Measurements from ENCODE around the gene RARB. TPM values are rescaled to one million over a fixed set of nuclear protein-coding genes. Genes with fewer than 3 reads are reported as not detected.

The RARB gene
- total RNA-seq, 1 experiment from 2014 or later, result 2.5 TPM

- no peaks in the 10 kb centered on the region for H3K36me3 ChIP-seq (ENCODE audit: control insufficient read depth, insufficient read depth, low read length)
- TF ChIP-seq CTCF (IDR thresholded peaks at IDR 0.05; ENCODE audit: insufficient read depth in 1 of 2, low read depth in 1 of 2, low read length in 1 of 2, severe bottlenecking in 1 of 2, unreplicated experiment in 1 of 2), result no peak
- peaks cover 4% of the 10 kb centered on the region for H3K36me3 Mint-ChIP-seq (ENCODE audit: insufficient read depth, unreplicated experiment)
- no peak overlapping the region for H3K27ac Mint-ChIP-seq (ENCODE audit: unreplicated experiment)
- H3K27me3 ChIP-seq (replicated peaks; ENCODE audit: control insufficient read depth, insufficient read depth, low read length), result no peaks in the 10 kb centered on the region
- ChIA-PET CTCF (no interaction called here), POLR2A (no interaction called here)
- H3K4me1 Mint-ChIP-seq (ENCODE audit: low read depth, unreplicated experiment), result peaks cover 4% of the 10 kb centered on the region
- no peaks in the 10 kb centered on the region for H3K4me1 ChIP-seq
- intact Hi-C loops (cut with micrococcal nuclease; ENCODE audit: unreplicated experiment), result no loop called here
- H3K27me3 Mint-ChIP-seq (ENCODE audit: insufficient read depth, unreplicated experiment), result no peaks in the 10 kb centered on the region
- no peaks in the 10 kb centered on the region for H3K9me3 ChIP-seq
- H3K4me3 Mint-ChIP-seq (ENCODE audit: unreplicated experiment), result no peak overlapping the region
- no peaks in the 10 kb centered on the region for H3K9me3 Mint-ChIP-seq (ENCODE audit: unreplicated experiment)
- DNase-seq, result no peak
- BruUV-seq (replicated peaks), result no TSS peak
- H3K4me3 ChIP-seq (ENCODE audit: low read depth, low read length), result no peak overlapping the region
Measured at GRCh38 chr3:25476639-25477038, 48.6 kb downstream of the RARB start.

GRCh38 chr3:25478211-25478757 lies 50.2 kb downstream of the RARB start:
- CTCF ChIA-PET, result no interaction called here
- intact Hi-C loops (cut with micrococcal nuclease; ENCODE audit: unreplicated experiment), result no loop called here
- H3K9me3 ChIP-seq, result no peaks in the 10 kb centered on the region
- H3K27ac Mint-ChIP-seq (ENCODE audit: unreplicated experiment), result no peak overlapping the region
- H3K4me1 ChIP-seq, result peaks cover 6% of the 10 kb centered on the region; the same call in 1 of the 2 replicates
- DNase-seq, result no peak
- H3K36me3 Mint-ChIP-seq (ENCODE audit: insufficient read depth, unreplicated experiment), result peaks cover 6% of the 10 kb centered on the region
- H3K4me3 ChIP-seq (ENCODE audit: low read depth, low read length), result no peak overlapping the region
- no peak overlapping the region for H3K4me3 Mint-ChIP-seq (ENCODE audit: unreplicated experiment)
- BruUV-seq (replicated peaks), result no TSS peak
- no peaks in the 10 kb centered on the region for H3K27me3 Mint-ChIP-seq (ENCODE audit: insufficient read depth, unreplicated experiment)
- POLR2A ChIA-PET, result no interaction called here
- no peak for TF ChIP-seq CTCF (IDR thresholded peaks at IDR 0.05; ENCODE audit: insufficient read depth in 1 of 2, low read depth in 1 of 2, low read length in 1 of 2, severe bottlenecking in 1 of 2, unreplicated experiment in 1 of 2)
- peaks cover 13% of the 10 kb centered on the region for H3K4me1 Mint-ChIP-seq (ENCODE audit: low read depth, unreplicated experiment)
- no peaks in the 10 kb centered on the region for H3K27me3 ChIP-seq (replicated peaks; ENCODE audit: control insufficient read depth, insufficient read depth, low read length)
- no peaks in the 10 kb centered on the region for H3K36me3 ChIP-seq (ENCODE audit: control insufficient read depth, insufficient read depth, low read length)
- no peaks in the 10 kb centered on the region for H3K9me3 Mint-ChIP-seq (ENCODE audit: unreplicated experiment)

- Mint-ChIP-seq H3K4me1 (ENCODE audit: low read depth, unreplicated experiment) (peaks cover 20% of the 10 kb centered on the region), H3K9me3 (ENCODE audit: unreplicated experiment) (no peaks in the 10 kb centered on the region), H3K27me3 (ENCODE audit: insufficient read depth, unreplicated experiment) (no peaks in the 10 kb centered on the region), H3K4me3 (ENCODE audit: unreplicated experiment) (no peak overlapping the region), H3K27ac (ENCODE audit: unreplicated experiment) (no peak overlapping the region), H3K36me3 (ENCODE audit: insufficient read depth, unreplicated experiment) (peaks cover 6% of the 10 kb centered on the region)
- POLR2A ChIA-PET, result no interaction called here
- no peaks in the 10 kb centered on the region for H3K36me3 ChIP-seq (ENCODE audit: control insufficient read depth, insufficient read depth, low read length)
- TF ChIP-seq CTCF (IDR thresholded peaks at IDR 0.05; ENCODE audit: insufficient read depth in 1 of 2, low read depth in 1 of 2, low read length in 1 of 2, severe bottlenecking in 1 of 2, unreplicated experiment in 1 of 2), result no peak
- no peaks in the 10 kb centered on the region for H3K9me3 ChIP-seq
- intact Hi-C loops (cut with micrococcal nuclease; ENCODE audit: unreplicated experiment), result no loop called here
- peaks cover 12% of the 10 kb centered on the region for H3K4me1 ChIP-seq
- no peak overlapping the region for H3K4me3 ChIP-seq (ENCODE audit: low read depth, low read length)
- CTCF ChIA-PET, result no interaction called here
- H3K27me3 ChIP-seq (replicated peaks; ENCODE audit: control insufficient read depth, insufficient read depth, low read length), result no peaks in the 10 kb centered on the region
- no peak for DNase-seq
- no TSS peak for BruUV-seq (replicated peaks)
Measured at GRCh38 chr3:25478964-25479726, 51.1 kb downstream of the RARB start.

Data from Caco-2 (cell line).